ENCODE measurements around the gene HNRNPC.
"Not testable (repeated sequence)": the region's sequence is repeated elsewhere in the genome, so short reads cannot be mapped to it uniquely, and the experiment has no call there.

The HNRNPC gene

GRCh38 chr14:21244544-21244943 lies 24.7 kb downstream of the HNRNPC start:
- DNase-seq: no peak

- DNase-seq: no peak
These were observed 27.9 kb downstream of the HNRNPC start for GRCh38 chr14:21241218-21241819.

- DNase-seq: no peak
These were observed 28.8 kb downstream of the HNRNPC start for GRCh38 chr14:21240417-21240816.

- DNase-seq: no peak
These were observed 30.3 kb downstream of the HNRNPC start for GRCh38 chr14:21238823-21239518.

GRCh38 chr14:21236948-21237797 lies 32.1 kb downstream of the HNRNPC start:
- no peak for DNase-seq

GRCh38 chr14:21234112-21234511 lies 35.1 kb downstream of the HNRNPC start:
- no peak for DNase-seq

GRCh38 chr14:21233457-21234076 lies 35.7 kb downstream of the HNRNPC start:
- DNase-seq: peak in 1 of 5 donors; percentile 11

GRCh38 chr14:21231020-21231652 lies 38.1 kb downstream of the HNRNPC start:
- peak in 2 of 5 donors; percentile 17 to 38 for DNase-seq

GRCh38 chr14:21229821-21230220 lies 39.4 kb downstream of the HNRNPC start:
- peak in 1 of 5 donors; percentile 65 for DNase-seq

- no peak for DNase-seq
These were observed 41.3 kb downstream of the HNRNPC start for GRCh38 chr14:21227981-21228380.

- no peak for DNase-seq
These were observed 42.1 kb downstream of the HNRNPC start for GRCh38 chr14:21227150-21227549.

GRCh38 chr14:21226467-21226866 lies 42.8 kb downstream of the HNRNPC start:
- DNase-seq: no peak

GRCh38 chr14:21225164-21225563 lies 44.1 kb downstream of the HNRNPC start:
- DNase-seq: not testable (repeated sequence)

GRCh38 chr14:21220874-21221477 lies 48.3 kb downstream of the HNRNPC start:
- DNase-seq: peak in 1 of 5 donors; percentile 39

- no peak for DNase-seq
These were observed 49.6 kb downstream of the HNRNPC start for GRCh38 chr14:21219561-21220111.

- DNase-seq: no peak
These were observed 50.1 kb downstream of the HNRNPC start for GRCh38 chr14:21219120-21219519.

- DNase-seq: no peak
These were observed 53.4 kb downstream of the HNRNPC start for GRCh38 chr14:21215879-21216251.

GRCh38 chr14:21215130-21215878 lies 53.9 kb downstream of the HNRNPC start:
- DNase-seq: no peak

GRCh38 chr14:21213652-21214051 lies 55.6 kb downstream of the HNRNPC start:
- no peak for DNase-seq

GRCh38 chr14:21212824-21213223 lies 56.4 kb downstream of the HNRNPC start:
- not testable (repeated sequence) for DNase-seq

GRCh38 chr14:21211509-21211908 lies 57.7 kb downstream of the HNRNPC start:
- no peak for DNase-seq

Measured in T-helper 1 cell (primary cell).